Stimulated activated CD4-positive, alpha-beta T cell treated with anti-CD3 and anti-CD28 coated beads, Interleukin-12 subunit alpha, Interleukin-12 subunit beta, amount 100 ng/mL, for 48 hours (primary cell): ENCODE data around the gene AIFM2.
"Not testable (repeated sequence)": the region's sequence is repeated elsewhere in the genome, so short reads cannot be mapped to it uniquely, and the experiment has no call there.

Experiments used
- DNase-seq, 3 donors: peaks; one replicate each; pipeline ENCODE4 v3.0.0-alpha.2; 2020; ENCODE audit warnings: low read depth in 2 of 3, low spot score in 1 of 3

Gene AIFM2

GRCh38 chr10:70132098-70133029, at the start of gene AIFM2:
AIFM2 (minus strand) TSS chr10:70132825; CDS start chr10:70124084, 8,741 bp downstream.
- peak in 2 of 3 donors; percentile 4 to 28 for DNase-seq

DNA sequence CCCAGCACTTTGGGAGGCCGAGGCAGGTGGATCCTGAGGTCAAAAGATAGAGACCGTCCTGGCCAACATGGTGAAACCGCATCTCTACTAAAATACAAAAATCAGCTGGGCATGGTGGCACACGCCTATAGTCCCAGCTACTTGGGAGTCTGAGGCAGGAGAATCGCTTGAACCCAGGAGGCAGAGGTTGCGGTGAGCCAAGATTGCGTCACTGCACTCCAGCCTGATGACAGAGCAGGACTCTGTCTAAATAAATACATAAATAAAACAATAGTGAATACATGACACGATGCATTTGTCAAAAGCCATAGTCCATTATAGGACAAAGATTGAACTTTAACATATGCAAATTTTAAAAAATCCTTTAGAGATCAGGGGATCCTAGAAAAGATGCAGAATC, 46.6 kb upstream of the AIFM2 start:
- not testable (repeated sequence) for DNase-seq

DNA sequence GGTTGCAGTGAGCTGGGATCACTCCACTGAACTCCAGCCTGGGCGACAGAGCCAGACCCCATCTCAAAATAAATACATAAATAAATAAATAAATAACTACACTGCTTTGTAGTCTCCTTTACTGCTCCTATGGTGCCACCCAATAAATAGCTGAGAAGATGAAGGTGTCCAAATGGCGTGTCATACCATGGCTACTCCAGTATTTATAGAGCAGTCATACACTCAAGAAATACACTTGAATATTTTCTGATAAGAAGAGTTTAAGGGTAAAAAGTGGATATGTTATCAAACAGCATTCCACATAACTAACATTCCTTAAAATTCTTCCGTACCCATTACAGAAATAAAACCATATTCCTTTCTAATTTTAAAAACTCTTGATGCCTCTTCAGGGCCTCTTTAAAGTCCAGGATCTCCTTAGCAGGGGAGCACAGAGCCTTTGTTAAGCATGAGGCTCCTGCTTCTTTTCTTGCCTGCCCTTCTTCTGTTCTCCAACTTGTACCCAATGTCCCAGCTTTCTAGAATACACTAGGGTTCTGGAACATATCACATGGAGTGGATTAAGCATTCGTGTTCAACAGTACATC, 45.6 kb upstream of the AIFM2 start:
- DNase-seq, result no peak

DNA sequence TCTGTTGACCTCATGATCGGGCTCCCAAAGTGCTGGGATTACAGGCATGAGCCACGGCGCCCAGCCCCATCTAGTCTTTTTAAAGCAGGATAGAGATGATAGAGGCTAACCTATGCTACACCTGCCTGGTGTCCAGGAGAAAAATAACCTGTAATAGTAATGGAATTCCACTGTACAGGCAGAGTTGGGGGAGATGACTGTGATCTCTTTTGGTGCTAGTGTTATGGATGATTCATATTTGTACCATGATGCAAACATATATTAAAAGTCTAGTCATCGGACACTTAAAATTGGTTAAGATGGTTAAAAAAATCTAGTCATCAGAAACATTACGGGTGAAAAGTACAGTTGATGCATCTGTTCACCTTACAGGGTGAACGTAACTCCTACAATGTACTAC, 43.8 kb upstream of the AIFM2 start:
- DNase-seq, result no peak

GRCh38 chr10:70175516-70175915, 42.9 kb upstream of the AIFM2 start:
- DNase-seq, result no peak

- no peak for DNase-seq
These were observed 41.6 kb upstream of the AIFM2 start for GRCh38 chr10:70174058-70174741.

- no peak for DNase-seq
These were observed 37.2 kb upstream of the AIFM2 start for GRCh38 chr10:70169649-70170364.

DNA sequence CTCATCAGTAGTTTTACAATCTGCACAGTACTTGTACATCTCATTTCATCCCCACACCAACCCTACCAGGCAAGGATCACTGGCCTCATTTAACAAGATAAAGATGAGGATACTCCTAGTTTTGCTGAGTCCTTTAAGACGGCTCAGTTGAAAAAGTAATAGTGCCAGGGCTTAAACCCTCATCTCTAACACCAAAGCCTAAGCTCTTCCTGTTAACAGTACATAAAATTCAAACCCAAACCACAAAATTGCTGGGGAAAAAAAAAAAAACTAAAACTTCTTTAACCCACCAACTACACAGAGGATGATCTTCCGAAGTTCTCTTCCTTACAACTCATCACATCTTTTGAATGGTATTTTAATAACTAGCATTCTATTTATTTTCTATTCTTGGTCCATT, 36.4 kb upstream of the AIFM2 start:
- no peak for DNase-seq

GRCh38 chr10:70167246-70167645, 34.6 kb upstream of the AIFM2 start:
- DNase-seq, result no peak

- no peak for DNase-seq
These were observed 33.8 kb upstream of the AIFM2 start for GRCh38 chr10:70166394-70166793.

GRCh38 chr10:70164163-70164562, 31.5 kb upstream of the AIFM2 start:
- no peak for DNase-seq

- no peak for DNase-seq
These were observed 30.8 kb upstream of the AIFM2 start for GRCh38 chr10:70163448-70163847.

- peak in 2 of 3 donors; percentile 62 for DNase-seq
These were observed 30.2 kb upstream of the AIFM2 start for GRCh38 chr10:70162892-70163201.

- DNase-seq, result no peak
These were observed 29.7 kb upstream of the AIFM2 start for GRCh38 chr10:70162151-70162891.

DNA sequence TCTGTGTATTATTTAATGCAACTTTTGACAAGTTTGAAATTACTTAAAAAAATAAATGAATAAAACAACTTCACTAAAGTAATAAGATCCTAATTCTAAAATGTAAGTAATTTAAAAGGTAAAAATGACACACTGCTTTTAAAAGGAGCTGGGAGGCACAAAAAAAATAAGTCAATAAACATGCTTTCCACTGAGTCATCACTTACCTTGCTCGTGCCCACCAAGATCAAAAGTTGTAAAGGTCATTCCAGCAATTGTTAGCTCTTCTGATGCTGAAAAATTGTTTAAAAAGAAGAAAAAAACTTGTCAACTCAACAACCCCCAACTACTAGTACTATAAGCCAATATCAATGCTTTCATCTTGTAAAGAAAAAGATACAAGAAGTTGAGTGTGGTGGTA, 28.2 kb upstream of the AIFM2 start:
- no peak for DNase-seq

DNA sequence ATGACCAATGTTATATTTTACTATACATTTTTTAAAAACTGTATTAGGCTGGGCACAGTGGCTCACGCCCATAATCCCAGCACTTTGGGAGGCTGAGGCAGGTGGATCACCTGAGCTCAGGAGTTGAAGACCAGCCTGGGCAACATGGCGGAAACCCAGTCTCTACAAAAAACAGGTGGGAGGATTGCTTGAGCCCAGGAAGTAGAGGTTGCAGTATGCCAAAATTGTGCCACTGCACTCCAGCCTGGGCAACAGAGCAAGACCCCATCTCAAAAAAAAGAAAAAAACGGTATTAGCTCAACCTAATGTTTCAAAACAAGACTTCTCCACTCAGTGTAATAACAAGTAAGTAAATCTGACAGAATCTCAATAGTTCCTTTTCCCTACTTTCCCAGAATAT, 26.7 kb upstream of the AIFM2 start:
- not testable (repeated sequence) for DNase-seq

DNA sequence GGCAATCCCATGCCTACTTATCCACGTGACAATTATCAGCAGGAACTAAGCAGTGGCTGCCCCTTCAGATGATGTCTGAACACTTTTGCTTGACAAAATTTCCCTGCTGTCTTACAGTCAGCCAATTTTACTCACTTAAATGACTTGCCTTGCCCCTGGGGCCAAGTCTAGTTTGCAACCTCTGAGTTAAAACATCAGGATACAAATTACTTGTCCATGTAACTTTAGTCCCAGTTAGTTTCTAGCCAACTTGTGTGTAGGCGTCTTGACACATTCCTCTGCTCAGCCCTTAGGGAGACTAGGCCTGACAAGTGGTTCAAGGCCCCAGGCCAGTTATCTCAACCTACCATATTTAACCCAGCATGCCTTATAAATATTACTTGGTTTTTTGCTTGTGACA, 25.5 kb upstream of the AIFM2 start:
- no peak for DNase-seq

GRCh38 chr10:70155255-70155838, 22.7 kb upstream of the AIFM2 start:
- DNase-seq, result no peak

- no peak for DNase-seq
These were observed 15.9 kb upstream of the AIFM2 start for GRCh38 chr10:70148516-70148915.

DNA sequence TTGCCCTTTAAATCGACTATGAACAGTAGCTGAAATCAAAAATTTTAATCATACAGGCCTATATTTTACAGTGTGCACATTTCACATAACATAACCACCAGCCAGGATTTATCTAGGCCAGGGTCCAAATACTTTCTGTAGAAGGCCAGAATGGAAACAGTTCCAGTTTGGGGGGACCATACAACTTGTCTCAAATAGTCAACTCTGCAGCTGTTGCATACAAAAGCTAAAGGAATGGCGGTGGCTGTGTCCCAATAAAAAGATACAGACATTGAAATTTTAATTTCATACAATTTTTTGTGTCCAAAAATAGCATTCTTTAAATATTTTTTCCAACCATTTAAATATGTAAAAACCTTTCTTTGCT, 14.6 kb upstream of the AIFM2 start:
- DNase-seq, result no peak
